Hematopoietic multipotent progenitor cell (in vitro differentiated cells): Measurements from ENCODE around the gene GDE1. TPM values are rescaled to one million over a fixed set of nuclear protein-coding genes. Genes with fewer than 3 reads are reported as not detected.
A peak's percentile ranks its signal among the peaks of the same experiment; 100 is the strongest.

Experiments used
- DNase-seq, 3 donors: peaks; one replicate each; pipeline ENCODE4 v3.0.0-alpha.2; 2011 to 2015; ENCODE audit warnings: low read depth in 2 of 3, low spot score in 2 of 3
- total RNA-seq: library from RNA; depleted of rRNA; stranded (reverse); fragments of >200 nt; gene quantifications from one replicate; pipeline ENCODE4 v1.2.3, GENCODE V29; 2012

The GDE1 gene, protein sequence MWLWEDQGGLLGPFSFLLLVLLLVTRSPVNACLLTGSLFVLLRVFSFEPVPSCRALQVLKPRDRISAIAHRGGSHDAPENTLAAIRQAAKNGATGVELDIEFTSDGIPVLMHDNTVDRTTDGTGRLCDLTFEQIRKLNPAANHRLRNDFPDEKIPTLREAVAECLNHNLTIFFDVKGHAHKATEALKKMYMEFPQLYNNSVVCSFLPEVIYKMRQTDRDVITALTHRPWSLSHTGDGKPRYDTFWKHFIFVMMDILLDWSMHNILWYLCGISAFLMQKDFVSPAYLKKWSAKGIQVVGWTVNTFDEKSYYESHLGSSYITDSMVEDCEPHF
- 27.7 TPM for total RNA-seq

DNA sequence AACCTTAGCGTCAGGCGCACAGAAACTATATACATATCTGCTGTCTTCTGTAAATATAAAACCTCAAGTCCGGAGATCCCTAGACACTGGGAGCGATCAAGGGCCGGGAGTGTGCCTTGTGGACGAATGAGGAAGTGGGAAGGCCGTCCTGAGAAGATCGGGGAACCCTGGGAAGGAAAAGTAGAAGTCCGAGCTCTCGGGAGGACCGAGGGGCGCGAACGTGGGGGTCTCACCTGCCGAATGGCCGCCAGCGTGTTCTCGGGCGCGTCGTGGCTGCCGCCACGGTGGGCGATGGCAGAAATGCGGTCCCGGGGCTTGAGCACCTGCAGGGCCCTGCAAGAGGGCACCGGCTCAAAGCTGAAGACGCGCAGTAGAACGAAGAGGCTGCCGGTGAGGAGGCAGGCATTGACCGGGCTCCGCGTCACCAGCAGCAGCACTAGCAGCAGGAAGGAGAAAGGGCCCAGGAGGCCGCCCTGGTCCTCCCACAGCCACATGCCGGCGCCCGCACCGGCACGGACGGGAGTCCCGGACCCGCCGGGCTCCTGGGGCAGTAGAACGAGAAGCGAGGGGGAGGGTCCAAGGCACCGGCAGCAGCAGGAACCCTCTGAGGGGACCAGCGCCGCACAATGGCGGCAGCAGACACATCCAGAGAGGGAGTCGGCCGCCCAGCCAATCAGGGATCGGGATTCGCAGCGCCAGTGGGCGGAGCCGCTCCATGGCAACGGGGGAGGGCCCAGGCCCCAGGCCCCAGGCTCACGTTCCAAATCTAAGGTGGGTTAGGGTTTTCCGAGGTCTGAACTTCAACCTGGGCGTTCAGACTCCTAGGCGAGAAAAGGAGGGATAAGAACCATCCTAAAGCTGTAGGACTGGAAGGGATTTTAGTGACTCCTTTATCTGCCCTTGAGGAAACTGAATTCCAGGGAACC is at the start of gene GDE1:
Gene GDE1 (minus strand): TSS at position 628 of the 926 bp plus-strand sequence. CDS start 134 bp downstream, at position 494.
- DNase-seq: peak; percentile 73 to 94 (median 93)

- DNase-seq: no peak
Observed at GRCh38 chr16:19567560-19567959, 45.7 kb upstream of the GDE1 start.

DNA sequence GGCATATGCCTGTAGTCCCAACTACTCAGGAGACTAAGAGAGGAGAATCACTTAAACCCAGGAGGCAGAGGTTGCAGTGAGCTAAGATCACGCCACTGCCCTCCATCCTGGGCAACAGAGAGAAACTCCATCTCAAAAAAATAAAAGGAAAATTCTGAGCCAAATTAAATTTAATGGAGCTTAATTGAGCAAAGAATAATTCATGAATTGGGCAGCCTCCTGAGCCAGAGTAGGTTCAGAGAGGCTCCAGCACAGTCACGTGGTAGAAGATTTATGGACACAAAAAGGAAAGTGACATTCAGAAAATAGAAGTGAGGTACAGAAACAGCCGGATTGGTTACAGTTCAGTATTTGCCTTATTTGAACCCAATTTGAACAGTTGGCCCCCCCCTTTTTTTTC is 44.5 kb upstream of the GDE1 start:
- no peak for DNase-seq

- no peak for DNase-seq
Observed at GRCh38 chr16:19563377-19563776, 41.5 kb upstream of the GDE1 start.

- no peak for DNase-seq
Observed at GRCh38 chr16:19560078-19560477, 38.2 kb upstream of the GDE1 start.

DNA sequence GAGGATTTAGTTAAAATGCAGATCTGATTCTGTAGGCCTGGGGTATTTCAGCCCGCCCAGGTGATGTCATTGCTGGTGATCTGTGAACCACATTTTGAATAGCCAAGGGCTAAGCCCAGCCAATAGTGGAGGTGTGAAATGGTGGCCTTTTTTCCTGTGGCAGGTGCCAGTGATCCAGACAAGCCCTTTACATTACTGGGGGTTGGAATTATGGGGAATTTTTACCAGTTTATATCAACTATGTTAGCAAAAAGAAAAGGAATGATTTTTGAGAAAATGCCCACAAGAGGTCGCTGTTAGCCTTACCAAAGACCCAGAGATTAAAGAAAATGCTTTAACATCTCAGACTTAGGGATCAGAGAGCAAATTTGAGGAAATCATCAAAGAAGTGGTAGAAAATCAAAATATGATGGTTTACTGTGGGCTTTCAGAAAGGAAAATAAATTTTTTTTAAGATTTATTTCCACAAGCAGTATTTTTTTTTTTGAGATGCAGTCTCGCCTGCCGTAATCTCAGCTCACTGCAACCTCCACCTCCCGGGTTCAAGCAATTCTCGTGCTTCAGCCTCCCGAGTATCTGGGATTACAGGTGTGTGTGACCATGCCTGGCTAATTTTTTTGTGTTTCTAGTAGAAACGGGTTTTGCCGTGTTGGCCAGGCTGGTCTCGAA is 37.5 kb upstream of the GDE1 start:
- peak; percentile 37 to 73 (median 51) for DNase-seq

- peak; percentile 14 to 52 (median 51) for DNase-seq
Observed at GRCh38 chr16:19555938-19556771, 34.3 kb upstream of the GDE1 start.

- peak; percentile 94 to 100 (median 99) for DNase-seq
Observed at GRCh38 chr16:19555186-19555937, 33.5 kb upstream of the GDE1 start, which contains the start of gene VPS35L. Gene VPS35L, plus strand, starts transcription at chr16:19555703. Its CDS starts 27 bp downstream, at chr16:19555730.

GRCh38 chr16:19549673-19550072 is 27.8 kb upstream of the GDE1 start:
- no peak for DNase-seq

DNA sequence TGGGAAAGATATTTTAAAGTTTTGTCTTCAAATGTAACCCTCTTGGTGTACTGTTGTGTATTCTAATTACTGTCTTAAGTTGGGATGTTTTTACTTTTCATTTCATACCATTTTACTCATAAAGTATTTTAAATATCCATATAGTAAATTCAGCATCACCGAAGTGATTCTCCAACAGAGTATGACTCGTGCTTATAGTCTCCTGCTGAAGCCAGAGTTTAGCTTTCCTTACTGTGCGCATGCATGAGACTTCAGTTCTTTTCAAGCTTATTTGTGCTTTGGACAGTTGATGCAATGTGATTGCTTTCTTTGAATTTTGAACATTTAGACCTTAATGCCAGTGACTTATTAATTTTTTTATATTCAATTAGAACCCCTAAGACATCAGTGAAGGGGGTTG is 26.2 kb upstream of the GDE1 start:
- DNase-seq: no peak

GRCh38 chr16:19543278-19543996 is 21.5 kb upstream of the GDE1 start:
- DNase-seq: peak in 1 of 3 donors; percentile 34

- no peak for DNase-seq
Observed at GRCh38 chr16:19542138-19542821, 20.4 kb upstream of the GDE1 start.

DNA sequence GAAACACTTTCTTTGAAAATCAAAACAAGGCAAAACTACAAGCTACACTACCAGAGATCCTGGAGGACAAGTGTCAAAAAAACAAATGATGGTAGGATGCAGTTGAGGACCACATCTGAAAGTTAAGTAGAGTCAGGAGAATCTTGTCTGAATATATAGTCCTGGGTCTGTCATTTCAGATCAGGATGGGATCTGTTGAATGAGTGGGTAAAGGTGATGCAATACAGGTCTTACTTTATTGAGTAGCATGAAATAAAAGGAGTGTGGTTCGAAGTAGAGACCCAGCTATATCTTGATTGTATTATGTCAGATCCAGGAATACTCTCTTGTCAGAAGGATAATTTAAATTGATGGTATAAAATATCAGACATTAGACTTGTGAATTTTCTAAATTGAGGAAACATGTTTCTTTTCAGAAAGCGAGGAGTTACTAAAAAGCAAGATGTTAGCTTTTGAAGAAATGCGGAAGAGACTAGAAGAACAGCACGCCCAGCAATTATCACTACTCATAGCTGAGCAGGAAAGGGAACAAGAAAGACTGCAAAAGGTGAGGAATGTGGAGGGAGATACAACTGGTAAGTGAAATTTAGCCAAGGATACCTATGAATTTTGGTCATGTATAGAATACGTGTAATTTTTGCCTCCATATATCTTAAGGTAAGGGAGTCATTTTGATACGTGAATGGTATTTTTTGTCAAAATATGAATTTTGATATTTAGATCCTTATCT is 18.5 kb upstream of the GDE1 start:
- DNase-seq: no peak

- no peak for DNase-seq
Observed at GRCh38 chr16:19532601-19533000, 10.7 kb upstream of the GDE1 start.

GRCh38 chr16:19528666-19529065 is 6.8 kb upstream of the GDE1 start:
- DNase-seq: no peak

- no peak for DNase-seq
Observed at GRCh38 chr16:19527161-19527560, 5.3 kb upstream of the GDE1 start.

GRCh38 chr16:19525385-19525723 is 3.5 kb upstream of the GDE1 start:
- DNase-seq: no peak
